ENCODE measurements around the gene PRKCA.
"Not testable (repeated sequence)": the region's sequence is repeated elsewhere in the genome, so short reads cannot be mapped to it uniquely, and the experiment has no call there.

Gene PRKCA

DNA sequence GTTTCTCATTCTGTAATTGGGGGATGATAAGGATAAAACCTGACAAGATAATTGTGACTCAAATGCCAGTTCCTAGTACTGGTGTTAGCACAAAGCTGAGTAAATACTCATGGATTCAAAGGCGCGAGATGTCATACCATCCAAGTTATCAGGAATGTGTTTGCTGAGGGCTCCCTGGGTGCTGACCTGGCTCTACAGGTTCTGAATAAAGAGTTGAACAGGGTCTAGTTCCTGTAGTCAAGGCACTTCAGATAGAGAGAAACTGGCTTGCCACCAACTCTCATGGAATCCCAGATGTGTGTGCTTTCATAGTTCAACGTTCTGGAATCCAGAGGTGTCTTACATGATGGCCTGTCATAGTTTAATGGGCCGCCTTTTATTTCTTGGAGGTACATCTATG, 141.6 kb downstream of the PRKCA start:
- DNase-seq: no peak

- no peak for DNase-seq
These were observed 142.8 kb downstream of the PRKCA start for GRCh38 chr17:66445229-66445628.

DNA sequence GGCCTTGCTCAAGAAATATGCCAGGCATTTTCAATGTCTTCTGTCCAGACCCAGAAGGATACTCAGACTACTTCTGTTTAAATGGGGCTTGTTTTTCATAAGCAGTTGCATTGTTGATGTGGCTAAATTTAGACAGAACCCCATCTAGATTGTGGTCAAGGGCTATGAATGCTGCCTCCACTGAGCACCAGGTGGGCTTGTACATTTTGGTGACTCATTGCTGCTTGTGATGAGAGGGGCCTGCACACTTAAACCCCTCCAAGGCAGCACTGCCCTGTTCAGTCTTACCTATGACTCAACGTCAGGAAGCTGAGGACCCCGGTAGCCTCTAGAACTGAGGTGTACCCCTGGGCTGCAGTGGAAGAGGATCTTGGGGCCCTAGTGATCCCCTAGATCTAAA, 144.0 kb downstream of the PRKCA start:
- DNase-seq: no peak

- DNase-seq: no peak
These were observed 144.7 kb downstream of the PRKCA start for GRCh38 chr17:66447159-66447558.

- no peak for DNase-seq
These were observed 145.7 kb downstream of the PRKCA start for GRCh38 chr17:66448026-66448639.

DNA sequence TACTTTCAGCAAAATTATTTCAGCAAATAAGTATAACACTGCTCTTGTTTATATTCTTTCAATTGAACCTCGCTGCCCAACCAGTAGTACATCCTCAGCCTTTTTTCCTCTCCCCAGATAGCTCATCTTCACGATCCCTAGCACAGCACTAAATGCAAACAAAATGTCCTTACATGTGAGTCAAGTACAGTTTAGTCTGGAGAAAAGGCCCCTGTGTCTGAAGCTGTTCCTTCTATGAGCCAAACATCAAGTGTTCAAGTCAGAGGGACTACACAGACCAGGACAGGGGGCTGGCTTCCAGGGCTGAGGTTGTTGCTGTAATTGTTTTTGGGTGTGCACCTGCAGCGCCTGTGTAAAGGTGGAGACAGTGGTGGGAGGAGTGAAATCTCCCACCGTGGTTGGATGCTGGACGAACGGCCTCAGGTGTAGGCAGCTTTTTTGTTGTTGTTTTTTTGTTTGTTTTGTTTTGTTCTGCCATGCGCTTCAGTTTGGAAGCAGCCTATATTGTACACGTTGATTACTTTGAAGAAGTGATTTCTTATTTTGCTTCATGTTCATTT, 147.1 kb downstream of the PRKCA start:
- DNase-seq: no peak

- no peak for DNase-seq
These were observed 147.8 kb downstream of the PRKCA start for GRCh38 chr17:66450008-66450851.

GRCh38 chr17:66450852-66451158, 148.4 kb downstream of the PRKCA start:
- no peak for DNase-seq

DNA sequence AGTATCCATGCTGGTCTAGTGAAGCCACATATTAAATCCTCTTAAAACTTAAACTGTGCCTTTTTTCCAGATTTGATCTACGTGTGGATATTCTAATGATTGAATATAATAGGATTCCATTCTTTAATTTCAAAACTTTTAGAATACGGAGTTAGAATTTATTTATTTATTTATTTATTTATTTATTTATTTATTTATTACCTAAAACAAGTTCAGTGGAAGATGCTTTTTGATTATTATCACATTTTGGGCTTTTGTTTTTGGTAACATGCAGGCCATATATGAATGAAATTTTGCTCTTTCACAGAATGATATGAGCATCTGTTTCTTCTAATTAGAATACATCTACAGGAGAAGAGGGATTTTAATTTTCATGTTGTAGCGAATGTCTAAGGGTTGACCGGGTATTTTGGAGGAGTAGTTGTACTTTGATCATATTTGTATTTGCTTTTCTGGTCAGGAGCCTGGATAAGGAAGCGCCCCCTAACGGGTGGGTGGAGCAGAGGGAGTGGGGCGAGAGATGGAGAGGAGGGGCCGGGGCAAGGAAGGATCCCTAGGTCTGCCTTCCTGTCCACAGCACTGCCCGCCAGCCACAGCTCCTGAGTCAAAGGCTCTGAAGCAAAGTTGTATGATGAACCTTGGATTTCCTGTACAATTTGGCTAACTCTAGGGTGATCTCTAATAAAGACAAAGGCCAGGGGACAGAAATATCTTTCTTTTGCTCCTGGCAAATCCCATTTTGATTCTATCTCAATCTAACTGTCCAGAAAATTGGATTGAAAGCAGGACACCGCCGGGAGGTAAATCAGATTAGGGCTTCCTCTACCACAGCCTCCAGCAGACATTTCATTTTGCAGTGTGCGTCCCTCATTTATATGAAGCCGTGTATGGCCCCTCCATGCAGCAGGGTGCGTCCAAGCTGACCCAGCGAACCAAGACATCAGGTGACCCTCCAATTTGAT, 149.1 kb downstream of the PRKCA start:
- DNase-seq: no peak

- DNase-seq: no peak
These were observed 152.6 kb downstream of the PRKCA start for GRCh38 chr17:66455060-66455459.

GRCh38 chr17:66457499-66457898, 155.1 kb downstream of the PRKCA start:
- not testable (repeated sequence) for DNase-seq

GRCh38 chr17:66458782-66459181, 156.4 kb downstream of the PRKCA start:
- DNase-seq: no peak

DNA sequence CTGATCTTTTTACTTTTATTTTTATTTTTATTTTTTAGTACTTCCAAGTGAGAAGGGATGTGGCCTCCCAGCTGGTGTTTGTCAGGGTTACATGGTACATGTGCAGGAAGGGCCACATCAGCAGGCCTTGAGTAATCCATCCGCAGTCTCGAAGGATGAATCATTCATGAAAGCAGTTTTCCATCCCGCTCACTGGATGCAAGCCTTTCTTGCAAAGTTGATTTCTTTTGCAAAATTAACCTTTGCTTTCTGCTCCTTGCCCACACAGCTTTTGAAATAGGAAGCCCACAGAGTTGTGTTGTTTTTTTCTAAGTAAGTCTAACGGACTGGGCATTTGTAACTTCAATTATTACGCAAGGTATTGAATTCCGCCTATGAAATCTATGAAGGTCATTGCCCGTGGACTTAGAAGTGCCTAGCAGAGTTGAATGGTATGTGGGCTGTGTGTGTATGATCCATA, 157.4 kb downstream of the PRKCA start:
- no peak for DNase-seq

GRCh38 chr17:66460558-66460957, 158.1 kb downstream of the PRKCA start:
- DNase-seq: no peak

DNA sequence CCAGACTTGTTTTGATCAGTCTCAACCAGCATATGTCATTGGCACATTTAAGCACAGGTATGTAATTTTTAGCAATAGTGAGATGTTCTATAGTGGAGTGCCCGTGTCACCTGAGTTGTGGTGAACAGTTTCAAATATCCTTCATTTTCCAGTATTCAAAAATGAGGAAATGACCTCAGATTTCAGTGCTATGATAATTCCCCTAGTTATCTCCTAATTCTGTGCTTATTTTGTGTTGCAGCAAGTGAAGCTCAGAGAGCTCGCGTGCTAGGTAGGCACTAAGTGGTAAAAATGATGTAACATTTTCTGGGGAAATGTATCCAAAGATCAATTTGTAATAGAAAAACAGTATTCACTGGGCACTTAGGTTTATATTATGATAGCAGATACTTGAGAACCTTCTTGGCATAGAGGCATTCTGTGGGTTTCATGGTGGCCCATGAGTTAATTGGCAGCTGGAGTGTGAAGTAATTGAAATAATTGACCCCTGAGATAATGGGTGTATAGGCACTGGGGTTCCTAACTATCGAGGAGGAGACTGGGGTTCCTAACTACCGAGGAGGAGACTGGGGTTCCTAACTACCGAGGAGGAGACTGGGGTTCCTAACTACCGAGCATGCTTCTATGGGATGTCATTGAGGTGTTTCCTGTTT, 159.1 kb downstream of the PRKCA start:
- no peak for DNase-seq

DNA sequence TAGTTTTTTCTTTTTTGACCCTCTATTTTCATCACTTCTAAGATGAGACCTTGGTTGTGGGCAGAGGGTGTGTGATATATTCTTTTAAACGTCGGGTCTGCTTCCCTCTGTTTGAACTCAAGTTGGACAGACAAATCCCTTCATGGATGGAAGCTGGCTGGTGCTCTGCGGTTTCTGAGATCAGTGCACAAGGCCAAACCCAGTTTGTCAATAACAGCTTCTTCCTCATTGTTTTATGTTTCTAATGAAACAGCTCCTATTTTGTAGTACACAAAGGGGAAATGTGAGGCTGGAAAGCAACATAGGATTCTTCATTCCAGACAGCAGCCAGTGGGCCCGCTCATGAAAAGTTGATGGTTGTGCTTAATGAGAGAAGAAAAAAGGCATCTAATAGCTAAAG, 159.6 kb downstream of the PRKCA start:
- DNase-seq: no peak

DNA sequence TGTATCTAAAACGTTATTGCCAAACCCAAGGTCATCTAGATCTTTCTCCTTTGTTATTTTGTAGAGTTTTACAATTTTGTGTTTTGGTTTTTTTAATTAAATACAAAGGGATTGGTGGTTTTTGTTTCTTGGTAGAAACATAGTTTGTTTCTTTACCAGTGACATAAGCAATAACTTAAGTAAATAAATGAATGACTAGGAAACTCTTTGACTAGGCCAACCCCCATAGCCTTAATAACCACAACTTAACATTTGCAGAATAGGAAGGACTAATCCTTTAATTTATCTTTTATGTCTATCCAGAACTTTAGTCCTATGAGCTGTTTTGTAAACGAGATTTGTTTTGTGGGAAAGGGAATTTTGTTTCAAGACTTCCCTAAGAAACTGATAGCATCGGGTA, 162.5 kb downstream of the PRKCA start:
- DNase-seq: no peak

DNA sequence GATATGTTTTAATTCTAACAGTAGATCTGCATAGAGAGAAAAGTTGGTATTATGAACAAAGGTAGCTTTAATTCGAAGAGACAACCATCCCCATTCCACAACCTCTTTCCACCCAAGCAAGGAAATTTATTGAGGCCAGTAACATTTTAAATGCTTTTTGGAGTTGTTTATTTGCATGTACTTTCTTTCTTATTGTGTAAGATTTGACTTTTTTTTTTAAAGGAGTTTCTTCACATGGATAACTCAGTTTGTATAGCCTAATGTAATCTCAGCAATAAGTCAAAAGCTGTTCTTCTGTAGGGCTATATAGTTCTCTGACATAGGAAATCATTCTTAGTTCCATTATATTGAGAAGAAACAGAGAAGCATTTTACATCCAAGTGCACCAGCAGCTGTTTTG, 163.3 kb downstream of the PRKCA start:
- DNase-seq: no peak

DNA sequence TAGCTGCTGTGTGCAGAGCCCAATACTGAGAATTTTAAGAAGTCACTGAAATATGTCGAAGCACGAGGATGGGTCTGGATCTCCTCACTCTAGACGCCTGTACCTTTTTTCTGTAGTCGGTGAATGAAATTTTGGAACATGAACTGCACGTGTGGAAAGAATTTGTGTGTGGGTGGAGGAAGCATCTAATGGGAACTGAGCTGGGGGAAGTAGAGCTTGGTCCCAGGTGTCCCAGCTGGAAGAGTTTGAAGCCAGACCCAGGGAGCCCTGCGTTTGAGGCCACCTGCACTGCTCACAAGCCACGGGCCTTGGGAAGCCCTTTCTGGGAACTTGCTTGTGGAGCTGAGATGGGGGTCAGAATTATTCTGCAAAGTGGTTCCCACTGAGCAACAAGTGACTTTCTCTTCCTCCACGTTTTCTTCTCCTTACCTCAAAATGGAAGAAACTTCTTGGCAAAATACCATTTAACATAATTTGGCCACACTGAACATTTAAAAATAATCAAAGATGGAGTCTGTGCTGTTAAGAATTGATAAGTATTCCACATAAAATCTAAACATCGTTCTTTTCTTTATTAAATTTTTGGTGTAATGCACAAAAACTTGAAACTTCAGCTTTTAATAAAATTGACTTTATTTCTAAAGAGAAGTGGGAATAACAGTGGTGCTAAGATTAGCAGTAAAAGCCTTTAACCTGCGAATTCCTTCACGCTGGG, 163.8 kb downstream of the PRKCA start:
- DNase-seq: no peak

GRCh38 chr17:66466840-66467367, 164.5 kb downstream of the PRKCA start:
- peak in 2 of 5 experiments; percentile 46 to 93 for DNase-seq

DNA sequence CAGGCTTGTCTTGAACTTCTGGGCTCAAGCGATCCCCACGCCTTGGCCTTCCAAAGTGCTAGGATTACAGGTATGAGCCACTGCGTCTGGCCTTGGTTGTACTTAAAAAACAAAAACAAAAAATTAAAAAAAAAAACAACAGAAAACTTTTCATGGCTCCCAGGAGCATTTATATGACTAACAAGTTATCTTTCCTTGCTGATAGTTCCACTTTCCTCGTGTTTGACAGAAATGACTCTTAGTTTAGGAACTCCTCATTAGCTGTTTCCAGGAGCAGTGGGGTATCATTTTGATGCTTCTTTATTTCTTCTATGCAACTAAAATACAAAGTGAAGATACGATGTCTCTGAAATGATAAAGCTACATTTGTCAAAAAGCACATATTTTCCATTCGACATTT, 165.4 kb downstream of the PRKCA start:
- no peak for DNase-seq
